Tibial nerve (tissue), 4 donors: Measurements from ENCODE around the gene CDH4. TPM values are rescaled to one million over a fixed set of nuclear protein-coding genes. Genes with fewer than 3 reads are reported as not detected.

Experiments used
- DNase-seq, 2 donors: peaks; one replicate each; pipeline ENCODE4 v3.0.0-alpha.2; 2019; ENCODE audit warnings: low spot score in 2 of 2
- H3K27ac ChIP-seq, 4 donors: fragments of 200-600 bp; sonication (generic) in 3 of 4; one replicate each; pipeline ENCODE4 v1.5.1; 2017 to 2019; ENCODE audit warnings: mild to moderate bottlenecking in 1 of 4
- H3K27me3 ChIP-seq, 2 donors: fragments of 200-600 bp; sonication (generic) in 1 of 2; one replicate each; pipeline versions ENCODE4 v1.5.1 to v1.6.0; 2017 to 2019
- H3K36me3 ChIP-seq, 3 donors: fragments of 200-600 bp; sonication (generic); one replicate each; pipeline ENCODE4 v1.5.1; 2018 to 2019
- H3K4me1 ChIP-seq, 4 donors: fragments of 200-600 bp; sonication (generic) in 3 of 4; one replicate each; pipeline ENCODE4 v1.5.1; 2017 to 2019
- H3K4me3 ChIP-seq, 4 donors: fragments of 200-600 bp; sonication (generic) in 3 of 4; one replicate each; pipeline ENCODE4 v1.5.1; 2017 to 2019; ENCODE audit warnings: mild to moderate bottlenecking in 1 of 4, moderate library complexity in 1 of 4
- H3K9me3 ChIP-seq, 4 donors: fragments of 200-600 bp; sonication (generic) in 3 of 4; one replicate each; pipeline ENCODE4 v1.5.1; 2017 to 2019
- CTCF ChIP-seq, 5 experiments: fragments of 200-600 bp in 3 of 5; fragments of 450-650 bp in 2 of 5; sonication (generic) in 3 of 5; IDR thresholded peaks; one replicate each; pipeline ENCODE4 v1.5.1; 2016 to 2019; ENCODE audit warnings: antibody characterized with exemption in 5 of 5, mild to moderate bottlenecking in 3 of 5, moderate library complexity in 2 of 5
- EP300 ChIP-seq, 2 donors: sonication (generic); formaldehyde crosslinking; IDR thresholded peaks; one replicate each; pipeline ENCODE4 v1.6.1; 2017; ENCODE audit warnings: antibody characterized with exemption in 2 of 2, mild to moderate bottlenecking in 1 of 2
- POLR2A ChIP-seq, 2 donors: fragments of 450-650 bp; IDR thresholded peaks; one replicate each; pipeline ENCODE4 v1.6.1; 2017; ENCODE audit warnings: antibody characterized with exemption in 2 of 2, mild to moderate bottlenecking in 2 of 2, moderate library complexity in 2 of 2
- WGBS, 2 donors: methylation state at CpG; one replicate each; pipeline ENCODE4 v1.1.5; 2018; 5-methylcytosine and 5-hydroxymethylcytosine counted together
- total RNA-seq, 4 donors: library from RNA; depleted of rRNA; stranded (reverse); fragments of >200 nt; gene quantifications; one replicate each; pipeline ENCODE4 v1.1.0, GENCODE V29; 2016

CDH4 gene
- total RNA-seq, 4 donors from 2014 or later = 0.78 to 2.3 (median 1.0) TPM

GRCh38 chr20:61535536-61535935 lies 283.5 kb downstream of the CDH4 start:
- 92 to 94% methylated on average over 9 to 13 of the region's 13 CpGs for WGBS, 2 donors
- Histone ChIP-seq H3K9me3 (no peaks in the 10 kb centered on the region), H3K4me1 (no peaks in the 10 kb centered on the region), H3K36me3 (no peaks in the 10 kb centered on the region), H3K4me3 (no peak overlapping the region), H3K27me3 (no peaks in the 10 kb centered on the region), H3K27ac (no peak overlapping the region)
- TF ChIP-seq EP300 (IDR thresholded peaks at IDR 0.05) = no peak
- no peak for TF ChIP-seq CTCF (IDR thresholded peaks at IDR 0.05)
- TF ChIP-seq POLR2A (IDR thresholded peaks at IDR 0.05) = no peak
- no peak for DNase-seq

GRCh38 chr20:61535956-61536355 lies 283.9 kb downstream of the CDH4 start:
- H3K27me3 ChIP-seq = no peaks in the 10 kb centered on the region
- no peaks in the 10 kb centered on the region for H3K36me3 ChIP-seq
- 70 to 85% methylated on average over 8 of the region's 8 CpGs for WGBS, 2 donors

GRCh38 chr20:61536671-61537070 lies 284.6 kb downstream of the CDH4 start:
- H3K4me1 ChIP-seq = no peaks in the 10 kb centered on the region
- no peak overlapping the region for H3K27ac ChIP-seq
- H3K36me3 ChIP-seq = no peaks in the 10 kb centered on the region
- WGBS, 2 donors = 90 to 94% methylated on average over 9 of the region's 9 CpGs
- no peaks in the 10 kb centered on the region for H3K9me3 ChIP-seq
- TF ChIP-seq EP300 (IDR thresholded peaks at IDR 0.05) = no peak
- TF ChIP-seq CTCF (IDR thresholded peaks at IDR 0.05) = no peak
- TF ChIP-seq POLR2A (IDR thresholded peaks at IDR 0.05) = no peak
- H3K4me3 ChIP-seq = no peak overlapping the region
- no peak for DNase-seq
- H3K27me3 ChIP-seq = no peaks in the 10 kb centered on the region

More at GRCh38 chr20:61535956-61536355, 283.9 kb downstream of the CDH4 start:
- no peaks in the 10 kb centered on the region for H3K9me3 ChIP-seq
- no peak overlapping the region for H3K27ac ChIP-seq
- TF ChIP-seq CTCF (IDR thresholded peaks at IDR 0.05) (no peak), POLR2A (IDR thresholded peaks at IDR 0.05) (no peak), EP300 (IDR thresholded peaks at IDR 0.05) (no peak)
- no peak for DNase-seq
- H3K4me3 ChIP-seq = no peak overlapping the region
- H3K4me1 ChIP-seq = no peaks in the 10 kb centered on the region

- 65 to 69% methylated on average over 25 of the region's 25 CpGs for WGBS, 2 donors
- no peak overlapping the region for H3K27ac ChIP-seq
- TF ChIP-seq EP300 (IDR thresholded peaks at IDR 0.05) (no peak), CTCF (IDR thresholded peaks at IDR 0.05) (no peak), POLR2A (IDR thresholded peaks at IDR 0.05) (no peak)
- no peaks in the 10 kb centered on the region for H3K36me3 ChIP-seq
- H3K4me3 ChIP-seq = no peak overlapping the region
- no peaks in the 10 kb centered on the region for H3K27me3 ChIP-seq
- no peak for DNase-seq
- H3K4me1 ChIP-seq = no peaks in the 10 kb centered on the region
- no peaks in the 10 kb centered on the region for H3K9me3 ChIP-seq
Measured at GRCh38 chr20:61537239-61538182, 285.4 kb downstream of the CDH4 start.

- no peak for DNase-seq
- 74 to 82% methylated on average over 10 to 14 of the region's 14 CpGs for WGBS, 2 donors
Measured at GRCh38 chr20:61538183-61538942, 286.3 kb downstream of the CDH4 start.

More at GRCh38 chr20:61538183-61538942, 286.3 kb downstream of the CDH4 start:
- H3K36me3 ChIP-seq = no peaks in the 10 kb centered on the region
- H3K9me3 ChIP-seq = no peaks in the 10 kb centered on the region
- no peaks in the 10 kb centered on the region for H3K27me3 ChIP-seq
- no peak for TF ChIP-seq POLR2A (IDR thresholded peaks at IDR 0.05)
- TF ChIP-seq EP300 (IDR thresholded peaks at IDR 0.05) = no peak
- no peak for TF ChIP-seq CTCF (IDR thresholded peaks at IDR 0.05)
- no peak overlapping the region for H3K27ac ChIP-seq
- no peak overlapping the region for H3K4me3 ChIP-seq
- no peaks in the 10 kb centered on the region for H3K4me1 ChIP-seq
